Gastrocnemius medialis (tissue), 4 donors: ENCODE measurements around the gene TSKS.

ENCODE experiments used
- POLR2A ChIP-seq, 2 donors: fragments of 450-650 bp; IDR thresholded peaks; one replicate each; pipeline ENCODE4 v1.6.1; 2017; ENCODE audit warnings: antibody characterized with exemption in 2 of 2, mild to moderate bottlenecking in 2 of 2, moderate library complexity in 2 of 2
- TF ChIP-seq, protein P1 (sequence below), 5 experiments: fragments of 450-650 bp in 3 of 5; fragments of 200-600 bp in 2 of 5; sonication (generic) in 2 of 5; IDR thresholded peaks in 4 of 5; conservative IDR thresholded peaks in 1 of 5; 1 replicate in 4 of 5; 2 replicates in 1 of 5; pipeline ENCODE4 v1.5.1; 2016 to 2019; ENCODE audit warnings: antibody characterized with exemption in 5 of 5, mild to moderate bottlenecking in 3 of 5, moderate library complexity in 3 of 5

DNA sequence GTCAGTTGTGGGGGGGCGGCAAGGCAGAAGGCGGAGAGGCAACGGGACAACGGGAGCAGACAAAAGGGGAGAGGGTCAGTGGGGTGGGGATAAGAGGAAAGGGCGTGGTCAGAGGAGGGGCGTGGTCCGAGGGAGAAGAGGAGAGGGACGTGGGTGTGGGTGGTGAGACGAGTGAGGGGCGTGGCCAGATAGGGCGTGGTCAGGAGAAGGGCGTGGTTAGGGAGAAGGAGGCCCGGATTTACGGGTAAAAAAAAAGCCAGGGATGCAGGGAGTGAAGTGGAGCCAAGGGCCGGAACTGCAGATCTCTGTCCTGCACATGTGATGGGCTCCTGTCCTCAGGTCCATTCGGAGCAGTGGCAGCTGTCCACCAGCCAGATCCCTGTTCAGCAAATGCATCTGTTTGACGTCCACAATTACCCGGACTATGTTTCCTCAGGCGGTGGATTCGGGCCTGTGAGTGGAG, 50.7 kb downstream of the TSKS start:
- TF ChIP-seq, protein P1, sequence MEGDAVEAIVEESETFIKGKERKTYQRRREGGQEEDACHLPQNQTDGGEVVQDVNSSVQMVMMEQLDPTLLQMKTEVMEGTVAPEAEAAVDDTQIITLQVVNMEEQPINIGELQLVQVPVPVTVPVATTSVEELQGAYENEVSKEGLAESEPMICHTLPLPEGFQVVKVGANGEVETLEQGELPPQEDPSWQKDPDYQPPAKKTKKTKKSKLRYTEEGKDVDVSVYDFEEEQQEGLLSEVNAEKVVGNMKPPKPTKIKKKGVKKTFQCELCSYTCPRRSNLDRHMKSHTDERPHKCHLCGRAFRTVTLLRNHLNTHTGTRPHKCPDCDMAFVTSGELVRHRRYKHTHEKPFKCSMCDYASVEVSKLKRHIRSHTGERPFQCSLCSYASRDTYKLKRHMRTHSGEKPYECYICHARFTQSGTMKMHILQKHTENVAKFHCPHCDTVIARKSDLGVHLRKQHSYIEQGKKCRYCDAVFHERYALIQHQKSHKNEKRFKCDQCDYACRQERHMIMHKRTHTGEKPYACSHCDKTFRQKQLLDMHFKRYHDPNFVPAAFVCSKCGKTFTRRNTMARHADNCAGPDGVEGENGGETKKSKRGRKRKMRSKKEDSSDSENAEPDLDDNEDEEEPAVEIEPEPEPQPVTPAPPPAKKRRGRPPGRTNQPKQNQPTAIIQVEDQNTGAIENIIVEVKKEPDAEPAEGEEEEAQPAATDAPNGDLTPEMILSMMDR (IDR thresholded peaks at IDR 0.05 in 4 of 5, conservative IDR thresholded peaks at IDR 0.05 in 1 of 5): no peak
- TF ChIP-seq POLR2A (IDR thresholded peaks at IDR 0.05): no peak
